K562 (cell line): ENCODE results near the gene PRDM15. TPM values are rescaled to one million over a fixed set of nuclear protein-coding genes. Genes with fewer than 3 reads are reported as not detected.

ENCODE experiments used
- ARNT ChIP-seq, 2 experiments: fragments of 450-650 bp; IDR thresholded peaks; 2 replicates each; pipeline ENCODE4 v1.6.1; 2016; ENCODE audit warnings: mild to moderate bottlenecking in 1 of 2
- CHAMP1 ChIP-seq: fragments of 450-650 bp; IDR thresholded peaks from 2 replicates; pipeline ENCODE4 v1.6.1; 2016; ENCODE audit warnings: mild to moderate bottlenecking
- ETV6 ChIP-seq, 3 experiments: fragments of 150-350 bp in 1 of 3; sonication (generic) in 1 of 3; formaldehyde crosslinking in 1 of 3; IDR thresholded peaks; 2 replicates each; pipeline versions ENCODE4 v1.6.1 to v1.8.0; 2014 to 2022; ENCODE audit warnings: borderline replicate concordance in 2 of 3, low read depth in 2 of 3, antibody characterized with exemption in 1 of 3, low read length in 1 of 3, mild to moderate bottlenecking in 1 of 3, missing genetic modification reagents in 1 of 3
- HDAC2 ChIP-seq: fragments of 450-650 bp; IDR thresholded peaks from 2 replicates; pipeline ENCODE4 v1.6.1; 2016; ENCODE audit warnings: mild to moderate bottlenecking
- HDAC8 ChIP-seq: fragments of 450-650 bp; IDR thresholded peaks from 2 replicates; pipeline ENCODE4 v1.6.1; 2016; ENCODE audit warnings: mild to moderate bottlenecking, missing genetic modification characterization, moderate library complexity, missing compliant biosample characterization
- HNRNPUL1 ChIP-seq: fragments of 200-400 bp; formaldehyde crosslinking; IDR thresholded peaks from 2 replicates; pipeline ENCODE4 v1.6.1; 2017; ENCODE audit warnings: low read length
- MECOM ChIP-seq: fragments of 250-450 bp; sonication (Bioruptor Pico); IDR thresholded peaks from 2 replicates; pipeline ENCODE4 v1.8.0; 2022; ENCODE audit warnings: inconsistent platforms
- NFATC3 ChIP-seq: fragments of 450-650 bp; IDR thresholded peaks from 2 replicates; pipeline ENCODE4 v1.6.1; 2017; ENCODE audit warnings: mild to moderate bottlenecking
- NFE2 ChIP-seq: IDR thresholded peaks from 2 replicates; pipeline ENCODE4 v1.6.1; 2014; ENCODE audit warnings: antibody characterized with exemption, low read depth
- NR0B1 ChIP-seq: fragments of 450-650 bp; IDR thresholded peaks from one replicate; pipeline ENCODE4 v1.6.1; 2018; ENCODE audit warnings: mild to moderate bottlenecking, moderate library complexity; ENCODE audit not compliant: partially characterized antibody
- NR2C1 ChIP-seq, 2 experiments: fragments of 450-650 bp; IDR thresholded peaks; 2 replicates each; pipeline ENCODE4 v1.6.1; 2017; ENCODE audit warnings: mild to moderate bottlenecking in 2 of 2, antibody characterized with exemption in 1 of 2, inconsistent platforms in 1 of 2, missing compliant biosample characterization in 1 of 2, missing genetic modification characterization in 1 of 2
- SFPQ ChIP-seq: fragments of 200-400 bp; formaldehyde crosslinking; IDR thresholded peaks from 2 replicates; pipeline ENCODE4 v1.6.1; 2017; ENCODE audit warnings: mild to moderate bottlenecking, low read depth, low read length, moderate library complexity
- SMC3 ChIP-seq: conservative IDR thresholded peaks from 2 replicates; pipeline ENCODE4 v1.6.1; 2011; ENCODE audit warnings: low read depth, low read length, improper control_type of control experiment; ENCODE audit not compliant: insufficient read depth
- THRA ChIP-seq: fragments of 450-650 bp; IDR thresholded peaks from 2 replicates; pipeline ENCODE4 v1.6.1; 2017; ENCODE audit warnings: mild to moderate bottlenecking, moderate library complexity
- WHSC1 ChIP-seq: IDR thresholded peaks from one replicate; pipeline ENCODE4 v1.6.1; 2012; ENCODE audit warnings: low read length, control low read depth, inconsistent platforms
- ZNF197 ChIP-seq: fragments of 200-800 bp; sonication (Bioruptor generic); IDR thresholded peaks from 2 replicates; pipeline ENCODE4 v1.6.1; 2016; ENCODE audit warnings: low read depth, missing genetic modification characterization, missing compliant biosample characterization
- ZNF282 ChIP-seq: sonication (generic); formaldehyde crosslinking; IDR thresholded peaks from 2 replicates; pipeline ENCODE4 v1.8.1; 2023; ENCODE audit warnings: missing genetic modification reagents
- ZNF696 ChIP-seq: fragments of 250-450 bp; sonication (Bioruptor Pico); conservative IDR thresholded peaks from 2 replicates; pipeline ENCODE4 v1.4.0; 2020; ENCODE audit warnings: mild to moderate bottlenecking, moderate library complexity
- polyA plus RNA-seq, 8 experiments: library from polyadenylated mRNA; depleted of rRNA in 4 of 8; stranded (reverse) in 5 of 8; unstranded in 3 of 8; fragments of >200 nt; fragmentation: Nextera tagmentation in 2 of 8; fragmentation: Illumina TruSeq in 1 of 8; extraction: Ambion mirVana in 2 of 8; extraction: Trizol in 1 of 8; gene quantifications; 2 replicates each; pipeline versions ENCODE4 v1.2.1 to v1.2.3, GENCODE V29; 2011 to 2014; ENCODE audit warnings: inconsistent platforms in 1 of 8, missing spikeins in 1 of 8
- total RNA-seq, 7 experiments: library from RNA; depleted of rRNA in 6 of 7; stranded (reverse); fragments of >200 nt in 6 of 7; fragmentation: Illumina TruSeq in 2 of 7; extraction: Trizol in 2 of 7; gene quantifications; 2 replicates each; pipeline versions ENCODE4 v1.2.1 to v1.2.3, GENCODE V29; 2011 to 2021; ENCODE audit warnings: low replicate concordance in 1 of 7

The PRDM15 gene
- total and polyA plus RNA-seq, 9 of the 15 experiments (the other 6 are each of a cell fraction or from before 2014, with no cell fraction given), result 0.93 to 9.2 (median 6.2) TPM

GRCh38 chr21:41783476-41784180, 95.5 kb downstream of the PRDM15 start (continued):
- TF ChIP-seq NR0B1, result no peak
- no peak for TF ChIP-seq ZNF282
- no peak for TF ChIP-seq HNRNPUL1
- TF ChIP-seq ARNT (IDR thresholded peaks at IDR 0.05), result no peak
- no peak for TF ChIP-seq WHSC1
- no peak for TF ChIP-seq HDAC8
- TF ChIP-seq CHAMP1, result no peak
- no peak for TF ChIP-seq MECOM (CRISPR knock-in tag)
- TF ChIP-seq NFATC3, result no peak
- no peak for TF ChIP-seq HDAC2
- TF ChIP-seq ZNF696 (CRISPR knock-in tag), result no peak
- TF ChIP-seq THRA, result no peak
- TF ChIP-seq SFPQ, result no peak
- TF ChIP-seq ZNF197 (CRISPR knock-in tag), result no peak
- TF ChIP-seq NR2C1 (IDR thresholded peaks at IDR 0.05), result no peak
- TF ChIP-seq NR2C1 (tag; IDR thresholded peaks at IDR 0.05), result no peak
- no peak for TF ChIP-seq ETV6 (IDR thresholded peaks at IDR 0.05; ENCODE audit: borderline replicate concordance in 1 of 2, low read depth in 2 of 2, low read length in 1 of 2)
- TF ChIP-seq ETV6 (CRISPR knock-in tag; IDR thresholded peaks at IDR 0.05; ENCODE audit: borderline replicate concordance), result no peak
- TF ChIP-seq NFE2, result no peak
- TF ChIP-seq SMC3, result no peak
